ENCODE data around the gene PLCZ1.

- TF ChIP-seq TAF1 (IDR thresholded peaks at IDR 0.05; ENCODE audit: borderline replicate concordance, insufficient read depth, low read length) (no peak), POLR2AphosphoS5 (IDR thresholded peaks at IDR 0.05; ENCODE audit: low read depth, low read length) (no peak), SIN3A (IDR thresholded peaks at IDR 0.05; ENCODE audit: borderline replicate concordance, insufficient read depth, low read length) (no peak)
- TF ChIP-seq, protein P1, sequence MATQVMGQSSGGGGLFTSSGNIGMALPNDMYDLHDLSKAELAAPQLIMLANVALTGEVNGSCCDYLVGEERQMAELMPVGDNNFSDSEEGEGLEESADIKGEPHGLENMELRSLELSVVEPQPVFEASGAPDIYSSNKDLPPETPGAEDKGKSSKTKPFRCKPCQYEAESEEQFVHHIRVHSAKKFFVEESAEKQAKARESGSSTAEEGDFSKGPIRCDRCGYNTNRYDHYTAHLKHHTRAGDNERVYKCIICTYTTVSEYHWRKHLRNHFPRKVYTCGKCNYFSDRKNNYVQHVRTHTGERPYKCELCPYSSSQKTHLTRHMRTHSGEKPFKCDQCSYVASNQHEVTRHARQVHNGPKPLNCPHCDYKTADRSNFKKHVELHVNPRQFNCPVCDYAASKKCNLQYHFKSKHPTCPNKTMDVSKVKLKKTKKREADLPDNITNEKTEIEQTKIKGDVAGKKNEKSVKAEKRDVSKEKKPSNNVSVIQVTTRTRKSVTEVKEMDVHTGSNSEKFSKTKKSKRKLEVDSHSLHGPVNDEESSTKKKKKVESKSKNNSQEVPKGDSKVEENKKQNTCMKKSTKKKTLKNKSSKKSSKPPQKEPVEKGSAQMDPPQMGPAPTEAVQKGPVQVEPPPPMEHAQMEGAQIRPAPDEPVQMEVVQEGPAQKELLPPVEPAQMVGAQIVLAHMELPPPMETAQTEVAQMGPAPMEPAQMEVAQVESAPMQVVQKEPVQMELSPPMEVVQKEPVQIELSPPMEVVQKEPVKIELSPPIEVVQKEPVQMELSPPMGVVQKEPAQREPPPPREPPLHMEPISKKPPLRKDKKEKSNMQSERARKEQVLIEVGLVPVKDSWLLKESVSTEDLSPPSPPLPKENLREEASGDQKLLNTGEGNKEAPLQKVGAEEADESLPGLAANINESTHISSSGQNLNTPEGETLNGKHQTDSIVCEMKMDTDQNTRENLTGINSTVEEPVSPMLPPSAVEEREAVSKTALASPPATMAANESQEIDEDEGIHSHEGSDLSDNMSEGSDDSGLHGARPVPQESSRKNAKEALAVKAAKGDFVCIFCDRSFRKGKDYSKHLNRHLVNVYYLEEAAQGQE (IDR thresholded peaks at IDR 0.05; ENCODE audit: insufficient read depth in 1 of 2, low read depth in 2 of 2, low read length in 2 of 2) = no peak
Observed at GRCh38 chr12:18706798-18707197, 31.0 kb downstream of the PLCZ1 start.
